H1 (cell line): Measurements from ENCODE around the gene HMCN1. TPM values are rescaled to one million over a fixed set of nuclear protein-coding genes. Genes with fewer than 3 reads are reported as not detected.

Experiments used
- CTCF ChIA-PET: fragments of 300-600 bp; sonication (Branson Sonifier 250); formaldehyde crosslinking; loops from one replicate; lab custom pipeline; 2021; ENCODE audit not compliant: partially characterized antibody; lab: Charles Lee
- POLR2A ChIA-PET: fragments of 300-600 bp; sonication (Branson Sonifier 250); formaldehyde crosslinking; loops from one replicate; lab custom pipeline; 2021; ENCODE audit warnings: inconsistent platforms; ENCODE audit not compliant: partially characterized antibody; lab: Charles Lee
- DNase-seq, 2 experiments: peaks; one replicate each; pipeline versions ENCODE4 v3.0.0 to v3.0.0-alpha.2; 2010 to 2022; ENCODE audit warnings: low spot score in 2 of 2, low read depth in 1 of 2, mixed read lengths in 1 of 2
- FAIRE-seq: peaks from 2 replicates; lab custom pipeline; 2011; peaks lifted over from hg19 to GRCh38; lab: Jason Lieb, UNC
- H2AFZ ChIP-seq: 2 replicates; pipeline ENCODE4 v1.8.1; 2012; ENCODE audit warnings: low read length, inconsistent platforms
- H2AK5ac ChIP-seq: 2 replicates; pipeline ENCODE4 v1.6.1; 2013; ENCODE audit warnings: low read depth, low read length
- H2BK120ac ChIP-seq: replicated peaks from 2 replicates; pipeline ENCODE3; 2013; ENCODE audit warnings: low read depth, low read length, inconsistent platforms
- H2BK12ac ChIP-seq: 2 replicates; pipeline ENCODE4 v1.6.1; 2013; ENCODE audit warnings: low read depth, low read length
- H2BK15ac ChIP-seq: 2 replicates; pipeline ENCODE4 v1.6.1; 2013; ENCODE audit warnings: low read length
- H2BK20ac ChIP-seq: 2 replicates; pipeline ENCODE4 v1.6.1; 2013; ENCODE audit warnings: low read length
- H2BK5ac ChIP-seq: 2 replicates; pipeline ENCODE4 v1.6.1; 2013; ENCODE audit warnings: low read depth, low read length
- H3K14ac ChIP-seq: 2 replicates; pipeline ENCODE4 v1.6.1; 2013; ENCODE audit warnings: inconsistent platforms; ENCODE audit not compliant: insufficient read length
- H3K18ac ChIP-seq: 2 replicates; pipeline ENCODE4 v1.6.1; 2013; ENCODE audit warnings: low read length; ENCODE audit errors: extremely low read depth
- H3K23ac ChIP-seq: 2 replicates; pipeline ENCODE4 v1.6.1; 2013; ENCODE audit warnings: inconsistent platforms; ENCODE audit not compliant: insufficient read length
- H3K23me2 ChIP-seq: 2 replicates; pipeline ENCODE4 v1.6.1; 2013; ENCODE audit warnings: low read depth, low read length
- H3K27ac ChIP-seq: 2 replicates; pipeline ENCODE4 v1.6.1; 2011; ENCODE audit warnings: low read depth, low read length, inconsistent platforms
- H3K27me3 ChIP-seq, 4 experiments: replicated peaks in 1 of 4; 1 replicate in 1 of 4; 2 replicates in 3 of 4; pipeline versions ENCODE4 v1.6.1 to v1.8.1; 2011 to 2013; ENCODE audit warnings: low read length in 3 of 4, mild to moderate bottlenecking in 3 of 4, inconsistent platforms in 2 of 4, mixed read lengths in 2 of 4, moderate library complexity in 1 of 4; ENCODE audit not compliant: control insufficient read depth in 3 of 4, insufficient read depth in 3 of 4; ENCODE audit errors: extremely low read depth in 1 of 4
- H3K36me3 ChIP-seq, 4 experiments: 2 replicates each; pipeline versions ENCODE4 v1.6.1 to v1.8.1; 2011 to 2013; ENCODE audit warnings: mild to moderate bottlenecking in 4 of 4, low read length in 3 of 4, moderate library complexity in 2 of 4, control low read depth in 1 of 4, inconsistent platforms in 1 of 4; ENCODE audit not compliant: insufficient read depth in 4 of 4, control insufficient read depth in 2 of 4
- H3K4ac ChIP-seq: replicated peaks from 2 replicates; pipeline ENCODE3; 2013; ENCODE audit warnings: low read length, low read depth, mixed read lengths, inconsistent platforms; ENCODE audit not compliant: insufficient read length
- H3K4me1 ChIP-seq, 4 experiments: replicated peaks in 1 of 4; 1 replicate in 1 of 4; 2 replicates in 3 of 4; pipeline versions ENCODE4 v1.6.1 to v1.8.1; 2011 to 2013; ENCODE audit warnings: low read length in 3 of 4, inconsistent platforms in 2 of 4, mixed read lengths in 1 of 4; ENCODE audit not compliant: insufficient read depth in 4 of 4, control insufficient read depth in 3 of 4
- H3K4me2 ChIP-seq, 2 experiments: 2 replicates each; pipeline versions ENCODE4 v1.6.1 to v1.8.1; 2011 to 2013; ENCODE audit warnings: low read depth in 2 of 2, low read length in 2 of 2, control low read depth in 1 of 2, inconsistent platforms in 1 of 2, mild to moderate bottlenecking in 1 of 2; ENCODE audit not compliant: insufficient read depth in 1 of 2
- H3K4me3 ChIP-seq, 4 experiments: fragments of 200-600, 300-600 bp in 1 of 4; sonication (generic), shearing (Covaris generic), sonication (Bioruptor Twin) in 1 of 4; 2 replicates each; pipeline versions ENCODE4 v1.5.1 to v1.8.1; 2011 to 2016; ENCODE audit warnings: low read length in 4 of 4, low read depth in 3 of 4, control low read depth in 2 of 4, inconsistent platforms in 2 of 4, mild to moderate bottlenecking in 2 of 4, mixed read lengths in 1 of 4, moderate library complexity in 1 of 4; ENCODE audit not compliant: insufficient read depth in 2 of 4; ENCODE audit errors: extremely low read depth in 1 of 4
- H3K56ac ChIP-seq: replicated peaks from 2 replicates; pipeline ENCODE3; 2013; ENCODE audit warnings: low read depth, mild to moderate bottlenecking, mixed read lengths, low read length, inconsistent platforms; ENCODE audit not compliant: insufficient read length
- H3K79me1 ChIP-seq: 2 replicates; pipeline ENCODE4 v1.6.1; 2013; ENCODE audit warnings: low read depth, low read length, control low read depth
- H3K79me2 ChIP-seq, 2 experiments: 2 replicates each; pipeline versions ENCODE4 v1.6.1 to v1.8.1; 2012 to 2013; ENCODE audit warnings: low read length in 2 of 2, mild to moderate bottlenecking in 2 of 2, inconsistent platforms in 1 of 2; ENCODE audit not compliant: insufficient read depth in 2 of 2, control insufficient read depth in 1 of 2
- H3K9ac ChIP-seq, 4 experiments: replicated peaks in 1 of 4; 1 replicate in 1 of 4; 2 replicates in 3 of 4; pipeline versions ENCODE4 v1.6.1 to v1.8.1; 2011 to 2013; ENCODE audit warnings: low read depth in 3 of 4, low read length in 3 of 4, control low read depth in 2 of 4, mild to moderate bottlenecking in 2 of 4, moderate library complexity in 2 of 4, inconsistent platforms in 1 of 4; ENCODE audit errors: extremely low read depth in 1 of 4
- H3K9me3 ChIP-seq, 2 experiments: 2 replicates each; pipeline versions ENCODE4 v1.6.1 to v1.8.1; 2012 to 2013; ENCODE audit warnings: mild to moderate bottlenecking in 2 of 2, moderate library complexity in 2 of 2, control low read depth in 1 of 2, inconsistent platforms in 1 of 2, low read depth in 1 of 2, low read length in 1 of 2, mixed read lengths in 1 of 2; ENCODE audit not compliant: insufficient read depth in 2 of 2
- H4K20me1 ChIP-seq, 2 experiments: replicated peaks in 1 of 2; 2 replicates each; pipeline versions ENCODE3 to v1.8.1; 2011 to 2013; ENCODE audit warnings: inconsistent platforms in 2 of 2, low read length in 2 of 2, mild to moderate bottlenecking in 1 of 2; ENCODE audit not compliant: insufficient read depth in 2 of 2, control insufficient read depth in 1 of 2
- H4K5ac ChIP-seq: 2 replicates; pipeline ENCODE4 v1.6.1; 2013; ENCODE audit warnings: low read length, low read depth, mixed read lengths, inconsistent platforms; ENCODE audit not compliant: insufficient read length
- H4K8ac ChIP-seq: 2 replicates; pipeline ENCODE4 v1.8.0; 2013; ENCODE audit warnings: mild to moderate bottlenecking, moderate library complexity, low read length, inconsistent platforms; ENCODE audit not compliant: insufficient read depth; ENCODE audit errors: extremely low read depth
- H4K91ac ChIP-seq: replicated peaks from 2 replicates; pipeline ENCODE3; 2013; ENCODE audit warnings: low read length, mixed read lengths, inconsistent platforms; ENCODE audit not compliant: insufficient read length
- ASH2L ChIP-seq: fragments of 200-600, 300-600 bp; sonication (generic); IDR thresholded peaks from one replicate; pipeline ENCODE4 v1.7.1; 2017; ENCODE audit warnings: low read length
- BACH1 ChIP-seq: IDR thresholded peaks from 2 replicates; pipeline ENCODE4 v1.6.1; 2012; ENCODE audit warnings: low read length, improper control_type of control experiment
- CEBPB ChIP-seq: IDR thresholded peaks from 2 replicates; pipeline ENCODE4 v1.6.1; 2012; ENCODE audit warnings: low read depth, low read length
- CHD1 ChIP-seq: IDR thresholded peaks from 2 replicates; pipeline ENCODE4 v1.6.1; 2012; ENCODE audit warnings: low read depth, low read length, improper control_type of control experiment
- JUN ChIP-seq: IDR thresholded peaks from 2 replicates; pipeline ENCODE4 v1.6.1; 2011; ENCODE audit warnings: low read depth, mild to moderate bottlenecking, improper control_type of control experiment, low read length
- KDM4A ChIP-seq: IDR thresholded peaks from one replicate; pipeline ENCODE4 v1.7.1; 2012; ENCODE audit warnings: low read depth, mild to moderate bottlenecking, moderate library complexity, low read length, inconsistent platforms; ENCODE audit not compliant: severe bottlenecking
- MAFK ChIP-seq: IDR thresholded peaks from 2 replicates; pipeline ENCODE4 v1.6.1; 2012; ENCODE audit warnings: low read depth, mild to moderate bottlenecking, improper control_type of control experiment, low read length
- SIN3A ChIP-seq, 2 experiments: IDR thresholded peaks in 1 of 2; conservative IDR thresholded peaks in 1 of 2; 2 replicates each; pipeline ENCODE4 v1.6.1; 2011 to 2012; ENCODE audit warnings: low read length in 2 of 2, improper control_type of control experiment in 1 of 2, low read depth in 1 of 2, mild to moderate bottlenecking in 1 of 2
- TBP ChIP-seq: IDR thresholded peaks from 2 replicates; pipeline ENCODE4 v1.6.1; 2011; ENCODE audit warnings: low read depth, low read length, improper control_type of control experiment
- TCF12 ChIP-seq: IDR thresholded peaks from 2 replicates; pipeline ENCODE4 v1.6.1; 2011; ENCODE audit warnings: low read depth, mild to moderate bottlenecking, low read length
- WGBS, 2 experiments: shearing (Covaris generic) in 1 of 2; methylation state at CpG; one replicate each; pipeline versions ENCODE4 v1.1.6 to v1.1.7; 2013 to 2015; ENCODE audit warnings: low lambda C conversion rate in 2 of 2, mixed read lengths in 2 of 2, inconsistent platforms in 1 of 2, low coverage in 1 of 2, missing lambda C conversion rate in 1 of 2; ENCODE audit not compliant: insufficient replicate concordance in 2 of 2, insufficient coverage in 1 of 2, insufficient read length in 1 of 2; ENCODE audit errors: extremely low coverage in 1 of 2, missing lambda C conversion rate in 1 of 2; 5-methylcytosine and 5-hydroxymethylcytosine counted together
- polyA plus RNA-seq, 7 experiments: library from polyadenylated mRNA; depleted of rRNA in 3 of 7; stranded (reverse) in 5 of 7; unstranded in 2 of 7; fragments of >200 nt in 5 of 7; fragments of 200-250 nt in 2 of 7; gene quantifications; 1 replicate in 5 of 7; 2 replicates in 1 of 7; 4 replicates in 1 of 7; pipeline versions ENCODE4 v1.2.1 to v1.2.3, GENCODE V29; 2011 to 2013; ENCODE audit warnings: missing spikeins in 2 of 7, mixed read lengths in 2 of 7
- total RNA-seq: library from RNA; stranded (reverse); fragmentation: NEBNext Ultra II Directional; extraction: Animal tissue kit (Norgen Biotek cat#: 25700); gene quantifications from 2 replicates; pipeline ENCODE4 v1.2.1, GENCODE V29; 2021
- TF ChIP-seq, protein P1 (sequence below): IDR thresholded peaks from 2 replicates; pipeline ENCODE4 v1.6.1; 2012; ENCODE audit warnings: inconsistent platforms
- TF ChIP-seq, protein P2 (sequence below): IDR thresholded peaks from 2 replicates; pipeline ENCODE4 v1.6.1; 2011; ENCODE audit warnings: low read depth, mild to moderate bottlenecking, low read length; ENCODE audit not compliant: insufficient read depth

Gene HMCN1
- total and polyA plus RNA-seq, 2 of the 8 experiments (the other 6 are each of a cell fraction or from before 2014, with no cell fraction given) = 13.8 to 14.6 TPM

DNA sequence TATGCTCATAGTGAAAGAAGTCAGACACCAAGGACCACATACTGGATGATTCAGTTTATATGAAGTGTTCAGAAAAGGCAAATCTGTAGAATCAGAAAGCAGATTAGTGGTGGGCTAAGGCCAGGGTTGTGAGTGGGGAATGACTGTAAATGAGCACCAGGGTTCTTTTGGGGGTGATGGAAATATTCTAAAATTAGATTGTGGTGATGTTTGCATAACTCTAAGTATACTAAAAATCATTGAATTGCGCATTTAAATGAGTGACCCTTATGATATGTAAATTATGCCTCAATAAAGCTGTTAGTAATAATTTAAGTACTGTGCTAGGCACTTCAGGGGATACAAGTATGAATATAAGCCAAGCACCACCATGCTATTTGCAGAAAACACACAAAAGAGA, 384.5 kb downstream of the HMCN1 start:
- H3K36me3 ChIP-seq = no peaks in the 10 kb centered on the region

More for the DNA sequence above, 384.5 kb downstream of the HMCN1 start:
- H3K79me1 ChIP-seq = no peaks in the 10 kb centered on the region
- no peak overlapping the region for H3K9ac ChIP-seq
- H2BK12ac ChIP-seq = no peak overlapping the region
- H2AK5ac ChIP-seq = no peak overlapping the region
- H3K27ac ChIP-seq = no peak overlapping the region
- H2BK20ac ChIP-seq = no peak overlapping the region
- no peaks in the 10 kb centered on the region for H3K9me3 ChIP-seq
- H2BK15ac ChIP-seq = no peak overlapping the region
- POLR2A ChIA-PET = no interaction called here
- H3K4me3 ChIP-seq = no peak overlapping the region
- H3K56ac ChIP-seq = no peak overlapping the region
- no peak overlapping the region for H3K18ac ChIP-seq
- TF ChIP-seq SIN3A (conservative IDR thresholded peaks at IDR 0.05 in 1 of 2, IDR thresholded peaks at IDR 0.05 in 1 of 2; ENCODE audit: low read depth in 1 of 2, low read length in 2 of 2) (no peak), CEBPB (no peak), ASH2L (no peak), CHD1 (no peak), TCF12 (no peak), MAFK (no peak), KDM4A (no peak), JUN (no peak), TBP (no peak), BACH1 (no peak)
- TF ChIP-seq, protein P1, sequence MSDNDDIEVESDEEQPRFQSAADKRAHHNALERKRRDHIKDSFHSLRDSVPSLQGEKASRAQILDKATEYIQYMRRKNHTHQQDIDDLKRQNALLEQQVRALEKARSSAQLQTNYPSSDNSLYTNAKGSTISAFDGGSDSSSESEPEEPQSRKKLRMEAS = no peak
- TF ChIP-seq, protein P2, sequence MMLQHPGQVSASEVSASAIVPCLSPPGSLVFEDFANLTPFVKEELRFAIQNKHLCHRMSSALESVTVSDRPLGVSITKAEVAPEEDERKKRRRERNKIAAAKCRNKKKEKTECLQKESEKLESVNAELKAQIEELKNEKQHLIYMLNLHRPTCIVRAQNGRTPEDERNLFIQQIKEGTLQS = no peak
- H3K79me2 ChIP-seq = no peaks in the 10 kb centered on the region
- FAIRE-seq (no peak), DNase-seq (no peak)
- H3K4ac ChIP-seq = no peak overlapping the region
- H4K20me1 ChIP-seq = no peaks in the 10 kb centered on the region
- H2BK5ac ChIP-seq = no peak overlapping the region
- no peak overlapping the region for H2BK120ac ChIP-seq
- no peak overlapping the region for H2AFZ ChIP-seq
- H3K27me3 ChIP-seq = no peaks in the 10 kb centered on the region
- H3K4me2 ChIP-seq = no peak overlapping the region
- H4K5ac ChIP-seq = no peak overlapping the region
- no peak overlapping the region for H3K23ac ChIP-seq
- no peaks in the 10 kb centered on the region for H3K4me1 ChIP-seq
- H4K91ac ChIP-seq = no peak overlapping the region
- H4K8ac ChIP-seq = no peak overlapping the region
- H3K23me2 ChIP-seq = no peaks in the 10 kb centered on the region
- CTCF ChIA-PET = no interaction called here
- 72% methylated on average over 1 of the region's 1 CpG; no CpG with 5 or more reads in 1 of the 2 experiments for WGBS, 2 experiments
- no peak overlapping the region for H3K14ac ChIP-seq
